Muscle of leg (tissue), 11 donors: ENCODE data around the gene EXOSC10. TPM values are rescaled to one million over a fixed set of nuclear protein-coding genes. Genes with fewer than 3 reads are reported as not detected.
"Not testable (repeated sequence)": the region's sequence is repeated elsewhere in the genome, so short reads cannot be mapped to it uniquely, and the experiment has no call there.

Source experiments
- DNase-seq: peaks from one replicate; pipeline ENCODE4 v3.0.0; 2013
- H3K27ac ChIP-seq: one replicate; pipeline ENCODE4 v1.5.1; 2013; ENCODE audit warnings: mild to moderate bottlenecking, low read length, control low read depth
- H3K27me3 ChIP-seq: one replicate; pipeline ENCODE4 v1.6.1; 2013; ENCODE audit warnings: low read length; ENCODE audit not compliant: control insufficient read depth, insufficient read depth
- H3K36me3 ChIP-seq: one replicate; pipeline ENCODE4 v1.6.1; 2013; ENCODE audit warnings: low read length; ENCODE audit not compliant: control insufficient read depth, insufficient read depth
- H3K4me1 ChIP-seq: one replicate; pipeline ENCODE4 v1.6.1; 2013; ENCODE audit warnings: low read length; ENCODE audit not compliant: control insufficient read depth, insufficient read depth
- H3K4me3 ChIP-seq: one replicate; pipeline ENCODE4 v1.5.1; 2013; ENCODE audit warnings: low read length, control low read depth
- H3K9me3 ChIP-seq: replicated peaks from 2 replicates; pipeline ENCODE4 v1.6.1; 2013; ENCODE audit warnings: low read depth, low read length; ENCODE audit not compliant: control insufficient read depth
- WGBS: methylation state at CpG from one replicate; pipeline ENCODE4 v1.1.5; 2013; ENCODE audit warnings: missing lambda C conversion rate; ENCODE audit not compliant: insufficient coverage; 5-methylcytosine and 5-hydroxymethylcytosine counted together
- polyA plus RNA-seq, 8 donors: library from polyadenylated mRNA; unstranded; fragments of 120-200 nt; gene quantifications; one replicate each; pipeline versions ENCODE4 v1.2.1 to v1.2.3, GENCODE V29; 2013; ENCODE audit warnings: inconsistent platforms in 1 of 8, low replicate concordance in 1 of 8; ENCODE audit not compliant: insufficient read length in 8 of 8, insufficient read depth in 1 of 8
- total RNA-seq: library from RNA; stranded (reverse); fragments of 120-200 nt; gene quantifications from one replicate; pipeline ENCODE4 v1.2.4, GENCODE V29; 2013

EXOSC10 gene
- total and polyA plus RNA-seq, 9 donors: 46.1 to 64.5 (median 50.3) TPM

GRCh38 chr1:11023201-11023600 lies 76.5 kb downstream of the EXOSC10 start:
- no peak overlapping the region for H3K27ac ChIP-seq
- WGBS: 89% methylated on average over 12 of the region's 14 CpGs
- H3K4me3 ChIP-seq: no peak overlapping the region
- H3K9me3 ChIP-seq: no peaks in the 10 kb centered on the region
- no peak for DNase-seq
- H3K4me1 ChIP-seq: no peaks in the 10 kb centered on the region
- peaks cover 59% of the 10 kb centered on the region for H3K36me3 ChIP-seq
- H3K27me3 ChIP-seq: no peaks in the 10 kb centered on the region

- Histone ChIP-seq H3K27ac (no peak overlapping the region), H3K4me1 (no peaks in the 10 kb centered on the region), H3K36me3 (peaks cover 70% of the 10 kb centered on the region), H3K9me3 (no peaks in the 10 kb centered on the region), H3K27me3 (no peaks in the 10 kb centered on the region), H3K4me3 (no peak overlapping the region)
- WGBS: no CpG with 5 or more reads among the region's 7 CpGs
- DNase-seq: no peak
Measured at GRCh38 chr1:11019971-11020370, 79.7 kb downstream of the EXOSC10 start.

DNA sequence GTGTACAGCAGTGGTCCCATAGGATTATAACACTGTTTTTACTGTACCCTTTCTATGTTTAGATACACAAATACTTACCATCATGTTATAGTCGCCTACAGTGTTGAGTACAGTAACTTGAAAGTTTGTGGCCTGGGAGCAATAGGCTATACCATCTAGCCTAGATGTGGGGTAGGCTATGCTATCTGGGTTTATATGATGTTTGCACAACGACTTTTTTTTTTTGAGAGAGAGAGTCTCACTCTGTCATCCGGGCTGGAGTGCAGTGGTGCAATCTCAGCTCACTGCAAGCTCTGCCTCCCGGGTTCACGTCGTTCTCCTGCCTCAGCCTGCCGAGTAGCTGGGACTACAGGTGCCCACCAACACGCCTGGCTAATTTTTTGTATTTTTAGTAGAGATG lies 80.3 kb downstream of the EXOSC10 start:
- not testable (repeated sequence) for H3K9me3 ChIP-seq, H3K27me3 ChIP-seq, H3K27ac ChIP-seq, DNase-seq, H3K4me1 ChIP-seq, H3K4me3 ChIP-seq
- no CpG with 5 or more reads among the region's 8 CpGs for WGBS
- peaks cover 75% of the 10 kb centered on the region for H3K36me3 ChIP-seq

Other genes with a start within 250 kb of the EXOSC10 start
- gene TARDBP, start 87.2 kb downstream of the EXOSC10 start, total RNA-seq: 44.3 TPM
- gene TARDBP, start 87.2 kb downstream of the EXOSC10 start, polyA plus RNA-seq: 100 to 1,000 TPM; 164 to 216 (median 205) TPM
- gene MASP2, start 52.6 kb downstream of the EXOSC10 start, total RNA-seq: not detected
- 1 to 10 TPM; 1.1 to 6.9 (median 2.6) TPM for gene MASP2, start 52.6 kb downstream of the EXOSC10 start, polyA plus RNA-seq
- gene SRM, start 39.9 kb downstream of the EXOSC10 start, total RNA-seq: 17.7 TPM
- gene SRM, start 39.9 kb downstream of the EXOSC10 start, polyA plus RNA-seq: 10 to 100 TPM; 67.1 to 89.3 (median 72.3) TPM
- 1.2 TPM for gene ANGPTL7, start 89.5 kb upstream of the EXOSC10 start, total RNA-seq
- 1 to 10 TPM in 3 of 8 donors, under 1 TPM in 5; 0.31 to 4.4 (median 0.81) TPM for gene ANGPTL7, start 89.5 kb upstream of the EXOSC10 start, polyA plus RNA-seq
- 24.4 TPM for gene MTOR, start 162.7 kb upstream of the EXOSC10 start, total RNA-seq
- 10 to 100 TPM; 23.5 to 33.3 (median 26.4) TPM for gene MTOR, start 162.7 kb upstream of the EXOSC10 start, polyA plus RNA-seq
- 9.8 TPM for gene UBIAD1, start 173.3 kb upstream of the EXOSC10 start, total RNA-seq
- 10 to 100 TPM; 11.2 to 18.0 (median 14.3) TPM for gene UBIAD1, start 173.3 kb upstream of the EXOSC10 start, polyA plus RNA-seq